ENCODE measurements around the gene EFEMP1.

The EFEMP1 gene

GRCh38 chr2:55826246-55826645 lies 97.3 kb downstream of the EFEMP1 start:
- no peak for DNase-seq (ENCODE audit: low read depth)

GRCh38 chr2:55824551-55825096 lies 99.0 kb downstream of the EFEMP1 start:
- no peak for DNase-seq (ENCODE audit: low read depth)

Data from non-pigmented ciliary epithelial cell (primary cell).